ENCODE results near the gene GLDN. TPM values are rescaled to one million over a fixed set of nuclear protein-coding genes. Genes with fewer than 3 reads are reported as not detected.

GLDN gene
- total and polyA plus RNA-seq, 11 donors: 1.1 to 15.3 (median 10.3) TPM

- DNase-seq (no peak), ATAC-seq (peak in 2 of 4 donors; percentile 26 to 32)
- Histone ChIP-seq H3K9me3 (no peaks in the 10 kb centered on the region), H3K27ac (no peak overlapping the region), H3K27me3 (no peaks in the 10 kb centered on the region), H3K36me3 (no peaks in the 10 kb centered on the region), H3K4me1 (peaks cover 0 to 3% (median 0%) of the 10 kb centered on the region in 12 donors), H3K4me3 (no peak overlapping the region)
- WGBS, 4 donors: 64 to 72% (median 69%) methylated on average over 8 of the region's 8 CpGs
- intact Hi-C loops (cut with DNase I): loop anchor here in 5 of 10 donors (5.0 kb wide), 2 partner anchors 171 to 241 kb away; no protein-coding TSS in a partner anchor
- TF ChIP-seq CTCF (IDR thresholded peaks at IDR 0.05) (peak in 11 of 12 donors; percentile 16 to 63 (median 51)), POLR2A (IDR thresholded peaks at IDR 0.05) (no peak)
Observed at GRCh38 chr15:51403072-51403878, 61.8 kb downstream of the GLDN start.

DNA sequence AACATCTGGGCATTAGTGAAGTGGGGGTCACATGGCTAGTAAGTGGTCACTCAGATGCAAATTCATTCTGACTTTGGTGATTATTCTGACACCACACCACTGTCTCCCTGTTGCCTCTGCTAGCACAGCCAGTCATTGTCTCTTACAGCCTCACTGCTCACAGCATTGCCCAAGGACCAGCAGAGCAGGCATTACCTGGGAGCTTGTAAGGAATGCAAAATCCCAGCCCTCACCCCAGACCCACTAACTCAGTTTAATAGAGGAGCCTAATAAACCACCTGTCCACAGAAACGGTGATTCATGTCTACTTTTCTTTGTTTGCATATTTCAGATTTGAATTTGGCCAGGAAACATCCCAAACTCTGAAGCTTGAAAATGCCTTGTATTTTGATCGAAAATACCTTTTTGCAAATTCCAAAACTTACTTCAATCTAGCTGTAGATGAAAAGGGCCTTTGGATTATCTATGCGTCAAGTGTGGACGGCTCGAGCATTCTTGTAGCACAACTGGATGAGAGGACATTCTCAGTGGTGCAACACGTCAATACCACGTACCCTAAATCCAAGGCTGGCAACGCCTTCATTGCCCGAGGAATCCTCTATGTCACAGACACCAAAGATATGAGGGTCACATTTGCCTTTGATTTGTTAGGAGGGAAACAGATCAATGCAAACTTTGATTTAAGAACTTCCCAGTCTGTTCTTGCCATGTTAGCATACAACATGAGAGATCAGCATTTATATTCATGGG lies 62.7 kb downstream of the GLDN start:
- intact Hi-C loops (cut with DNase I): loop anchor here in 5 of 10 donors (5.0 kb wide), 2 partner anchors 172 to 242 kb away; no protein-coding TSS in a partner anchor
- Histone ChIP-seq H3K4me3 (no peak overlapping the region), H3K27ac (no peak overlapping the region), H3K9me3 (no peaks in the 10 kb centered on the region), H3K36me3 (no peaks in the 10 kb centered on the region), H3K27me3 (no peaks in the 10 kb centered on the region), H3K4me1 (peaks cover 0 to 3% (median 0%) of the 10 kb centered on the region in 12 donors)
- no peak for TF ChIP-seq POLR2A (IDR thresholded peaks at IDR 0.05)
- no peak for DNase-seq
- WGBS, 4 donors: 82 to 88% (median 86%) methylated on average over 9 of the region's 9 CpGs
- ATAC-seq: no peak

GRCh38 chr15:51405693-51406523 lies 64.5 kb downstream of the GLDN start:
- no peak for DNase-seq
- Histone ChIP-seq H3K9me3 (no peaks in the 10 kb centered on the region), H3K27ac (no peak overlapping the region), H3K27me3 (no peaks in the 10 kb centered on the region), H3K36me3 (no peaks in the 10 kb centered on the region), H3K4me1 (peaks cover 0 to 3% (median 0%) of the 10 kb centered on the region in 12 donors), H3K4me3 (no peak overlapping the region)
- intact Hi-C loops (cut with DNase I): no loop called here
- no peak for ATAC-seq
- 66 to 75% (median 71%) methylated on average over 11 of the region's 11 CpGs for WGBS, 4 donors
- TF ChIP-seq POLR2A (IDR thresholded peaks at IDR 0.05): no peak

DNA sequence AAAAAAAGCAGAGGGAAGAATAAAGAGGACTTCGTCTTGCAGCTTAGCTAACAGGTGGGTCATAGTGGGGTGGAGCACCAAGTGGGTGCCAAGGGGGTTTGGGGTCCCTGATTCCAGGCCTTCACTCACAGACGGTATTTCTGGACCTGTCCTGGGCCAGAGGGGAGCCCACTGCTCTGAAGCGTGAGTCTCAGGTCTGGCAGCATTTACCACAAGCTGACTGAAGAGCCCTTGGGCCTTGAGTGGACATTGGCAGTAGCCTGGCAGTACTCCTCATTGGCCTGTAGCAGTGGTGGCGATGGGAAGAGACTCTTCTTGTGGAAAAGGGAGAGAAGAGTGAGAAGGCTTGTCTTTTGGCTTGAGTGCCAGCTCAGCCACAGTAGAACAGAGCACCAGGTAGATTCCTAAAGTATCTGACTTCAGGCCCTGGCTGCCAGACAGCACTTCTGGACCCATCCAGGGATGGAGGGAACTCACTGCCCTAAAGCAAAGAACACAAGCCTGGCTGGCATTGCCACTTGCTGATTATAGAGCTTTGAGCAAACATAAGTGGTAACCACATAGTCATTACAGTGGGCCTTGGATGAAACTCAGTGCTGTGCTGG lies 72.9 kb downstream of the GLDN start:
- H3K27me3 ChIP-seq: no peaks in the 10 kb centered on the region
- ATAC-seq (no peak), DNase-seq (no peak)
- no peak overlapping the region for H3K4me3 ChIP-seq
- intact Hi-C loops (cut with DNase I): no loop called here
- TF ChIP-seq CTCF (IDR thresholded peaks at IDR 0.05) (no peak), POLR2A (IDR thresholded peaks at IDR 0.05) (no peak)
- H3K4me1 ChIP-seq: no peaks in the 10 kb centered on the region
- H3K27ac ChIP-seq: no peak overlapping the region
- no peaks in the 10 kb centered on the region for H3K9me3 ChIP-seq
- no peaks in the 10 kb centered on the region for H3K36me3 ChIP-seq
- WGBS, 4 donors: 86 to 89% (median 87%) methylated on average over 3 to 4 of the region's 4 CpGs
